OCI-LY7 (cell line): Measurements from ENCODE around the gene SAPCD2. TPM values are rescaled to one million over a fixed set of nuclear protein-coding genes. Genes with fewer than 3 reads are reported as not detected.

Experiments
- BruUV-seq: library from RNA; stranded (reverse); fragments of 400-500 nt; replicated peaks from 2 replicates; lab custom pipeline; 2021; lab: Mats Ljungman, UMichigan
- CTCF ChIA-PET: fragments of 300-600 bp; sonication (Branson Sonifier 250); formaldehyde crosslinking; loops from one replicate; lab custom pipeline; 2022; ENCODE audit warnings: antibody characterized with exemption; ENCODE audit not compliant: unreplicated experiment; lab: Charles Lee
- POLR2A ChIA-PET: fragments of 300-600 bp; sonication (Branson Sonifier 250); formaldehyde crosslinking; loops from one replicate; lab custom pipeline; 2022; ENCODE audit warnings: antibody characterized with exemption; lab: Charles Lee
- DNase-seq: peaks from one replicate; pipeline ENCODE4 v3.0.0-alpha.2; 2015; ENCODE audit warnings: low spot score
- H2AFZ ChIP-seq: fragments of 200-600 bp; sonication (generic), shearing (Covaris generic); 2 replicates; pipeline ENCODE4 v1.6.1; 2014; ENCODE audit warnings: mild to moderate bottlenecking, antibody characterized with exemption, low read length, moderate library complexity
- H3K27ac ChIP-seq: fragments of 200-600 bp; sonication (generic); 2 replicates; pipeline ENCODE4 v1.5.1; 2014; ENCODE audit warnings: mixed run types, low read depth, mild to moderate bottlenecking, moderate library complexity, low read length, inconsistent platforms; ENCODE audit not compliant: poor library complexity, severe bottlenecking
- H3K36me3 ChIP-seq: fragments of 200-600 bp; sonication (generic); 2 replicates; pipeline ENCODE4 v1.6.1; 2014; ENCODE audit warnings: mild to moderate bottlenecking, antibody characterized with exemption, low read length, moderate library complexity, mixed read lengths; ENCODE audit not compliant: insufficient read depth
- H3K4me1 ChIP-seq: fragments of 200-600 bp; sonication (generic); 2 replicates; pipeline ENCODE4 v1.5.1; 2014; ENCODE audit warnings: mild to moderate bottlenecking, low read length; ENCODE audit not compliant: insufficient read depth, poor library complexity, severe bottlenecking
- H3K4me2 ChIP-seq: fragments of 200-600 bp; sonication (generic); 2 replicates; pipeline ENCODE4 v1.6.1; 2014; ENCODE audit warnings: mild to moderate bottlenecking, low read length
- H3K4me3 ChIP-seq: fragments of 200-600 bp; sonication (generic); 2 replicates; pipeline ENCODE4 v1.5.1; 2014; ENCODE audit warnings: mild to moderate bottlenecking, low read depth, low read length; ENCODE audit not compliant: poor library complexity, severe bottlenecking
- H3K79me2 ChIP-seq: fragments of 200-600 bp; sonication (generic); 2 replicates; pipeline ENCODE4 v1.6.1; 2016; ENCODE audit warnings: low read depth, mild to moderate bottlenecking, low read length, moderate library complexity, mixed read lengths; ENCODE audit not compliant: insufficient read depth
- H3K9me2 ChIP-seq: fragments of 200-600 bp; sonication (generic); 2 replicates; pipeline ENCODE4 v1.6.1; 2016; ENCODE audit warnings: mild to moderate bottlenecking, low read length, mixed read lengths; ENCODE audit not compliant: insufficient read depth
- H3K9me3 ChIP-seq: fragments of 200-600 bp; sonication (generic); 2 replicates; pipeline ENCODE4 v1.6.1; 2014; ENCODE audit warnings: mild to moderate bottlenecking, mixed run types, low read length, mixed read lengths
- H4K20me1 ChIP-seq: fragments of 200-600 bp; sonication (generic); 2 replicates; pipeline ENCODE4 v1.6.1; 2014; ENCODE audit warnings: mild to moderate bottlenecking, antibody characterized with exemption, low read length, moderate library complexity, mixed read lengths; ENCODE audit not compliant: insufficient read depth
- CTCF ChIP-seq: fragments of 200-600 bp; sonication (generic); conservative IDR thresholded peaks from 2 replicates; pipeline ENCODE4 v1.5.1; 2014; ENCODE audit warnings: mild to moderate bottlenecking, antibody characterized with exemption, low read length, moderate library complexity, mixed read lengths
- EZH2phosphoT487 ChIP-seq: fragments of 200-600 bp; sonication (generic); IDR thresholded peaks from 2 replicates; pipeline ENCODE4 v1.6.1; 2018; ENCODE audit warnings: low read depth, borderline replicate concordance, mild to moderate bottlenecking, mixed run types, antibody characterized with exemption, low read length, moderate library complexity, mixed read lengths
- intact Hi-C: fragments of 100-400 bp; cut with micrococcal nuclease; formaldehyde crosslinking; loops from one replicate; pipeline ENCODE4 v1.10.0; 2022; ENCODE audit not compliant: unreplicated experiment
- total RNA-seq, 2 experiments: library from RNA; depleted of rRNA in 1 of 2; stranded (reverse); fragments of >200 nt in 1 of 2; shearing (Covaris generic) in 1 of 2; gene quantifications; 2 replicates each; pipeline ENCODE4 v1.2.3, GENCODE V29; 2014 to 2022

Gene SAPCD2
- total RNA-seq, 2 experiments from 2014 or later: 57.2 to 74.0 TPM

- DNase-seq: peak; percentile 33
- peak overlapping the region; percentile 11; the same call in 1 of the 2 replicates for H2AFZ ChIP-seq
- no TSS peak for BruUV-seq
- TF ChIP-seq CTCF (no peak), EZH2phosphoT487 (no peak)
- peaks cover 5% of the 10 kb centered on the region; the same call in 1 of the 2 replicates for H3K36me3 ChIP-seq
- H3K9me3 ChIP-seq: no peaks in the 10 kb centered on the region
- H3K4me2 ChIP-seq: peak overlapping the region; percentile 86
- H4K20me1 ChIP-seq: no peaks in the 10 kb centered on the region
- H3K4me3 ChIP-seq: peak overlapping the region; percentile 75
- ChIA-PET CTCF (interaction anchor here (1.0 to 1.3 kb wide), 2 partner anchors 9 to 18 kb away, joined by 3 to 6 read pairs; partner anchors contain the start of gene UAP1L1), POLR2A (interaction anchor here (0.6 to 1.6 kb wide), 7 partner anchors 9 to 308 kb away, joined by 3 to 13 read pairs (median 5); partner anchors contain the start of genes SAPCD2 and UAP1L1)
- peaks cover 6% of the 10 kb centered on the region; the same call in 1 of the 2 replicates for H3K79me2 ChIP-seq
- intact Hi-C loops: loop anchor here (1.0 to 2.0 kb wide), 2 partner anchors 16 to 65 kb away; partner anchors contain the start of gene SAPCD2
- no peaks in the 10 kb centered on the region for H3K9me2 ChIP-seq
- H3K4me1 ChIP-seq: peaks cover 24% of the 10 kb centered on the region
- peak overlapping the region; percentile 49 for H3K27ac ChIP-seq
These were observed 15.7 kb upstream of the SAPCD2 start for GRCh38 chr9:137085920-137086530.

GRCh38 chr9:137084526-137084925, 14.2 kb upstream of the SAPCD2 start:
- Histone ChIP-seq H3K27ac (no peak overlapping the region), H3K4me1 (peaks cover 24% of the 10 kb centered on the region), H3K4me3 (no peak overlapping the region), H3K9me2 (no peaks in the 10 kb centered on the region), H4K20me1 (no peaks in the 10 kb centered on the region), H2AFZ (no peak overlapping the region), H3K4me2 (no peak overlapping the region), H3K79me2 (peaks cover 6% of the 10 kb centered on the region; the same call in 1 of the 2 replicates), H3K9me3 (no peaks in the 10 kb centered on the region), H3K36me3 (no peaks in the 10 kb centered on the region)
- TF ChIP-seq EZH2phosphoT487: no peak
- TF ChIP-seq CTCF: no peak
- ChIA-PET CTCF (interaction anchor here (0.6 kb wide), 1 partner anchor 50 kb away, joined by 8 read pairs; no protein-coding TSS in a partner anchor), POLR2A (interaction anchor here (2.7 kb wide), 1 partner anchor 15 kb away, joined by 11 read pairs; the partner anchor contains the start of gene SAPCD2)
- no peak for DNase-seq
- intact Hi-C loops: no loop called here
- BruUV-seq: no TSS peak
